Mesenchymal stem cell (in vitro differentiated cells and primary cell): ENCODE results near the gene SHBG.

Experiments
- DNase-seq: peaks from one replicate; pipeline ENCODE4 v3.0.0-alpha.2; 2013
- H2AFZ ChIP-seq: one replicate; pipeline ENCODE4 v1.6.1; 2013; ENCODE audit warnings: low read depth, mild to moderate bottlenecking, control low read depth, inconsistent platforms, low read length, moderate library complexity
- H2AK5ac ChIP-seq: 2 replicates; pipeline ENCODE4 v1.6.1; 2013; ENCODE audit warnings: low read length, moderate library complexity, mild to moderate bottlenecking, inconsistent platforms; ENCODE audit not compliant: severe bottlenecking
- H2BK120ac ChIP-seq: one replicate; pipeline ENCODE4 v1.6.1; 2013; ENCODE audit warnings: low read depth, mild to moderate bottlenecking, inconsistent platforms, low read length, moderate library complexity
- H2BK12ac ChIP-seq, 2 experiments: one replicate each; pipeline ENCODE4 v1.6.1; 2013; ENCODE audit warnings: inconsistent platforms in 2 of 2, low read length in 2 of 2, mild to moderate bottlenecking in 2 of 2, moderate library complexity in 2 of 2, control low read depth in 1 of 2
- H2BK15ac ChIP-seq: one replicate; pipeline ENCODE4 v1.6.1; 2013; ENCODE audit warnings: mild to moderate bottlenecking, low read depth, inconsistent platforms; ENCODE audit not compliant: poor library complexity, severe bottlenecking
- H2BK5ac ChIP-seq: 2 replicates; pipeline ENCODE4 v1.6.1; 2013; ENCODE audit warnings: low read depth, mild to moderate bottlenecking, low read length, control low read depth, inconsistent platforms; ENCODE audit not compliant: poor library complexity, severe bottlenecking
- H3K14ac ChIP-seq, 2 experiments: one replicate each; pipeline ENCODE4 v1.6.1; 2013; ENCODE audit warnings: inconsistent platforms in 2 of 2, low read length in 2 of 2, control low read depth in 1 of 2, mild to moderate bottlenecking in 1 of 2, moderate library complexity in 1 of 2
- H3K18ac ChIP-seq, 2 experiments: one replicate each; pipeline ENCODE4 v1.6.1; 2013; ENCODE audit warnings: inconsistent platforms in 2 of 2, low read length in 2 of 2, control low read depth in 1 of 2, low read depth in 1 of 2, mild to moderate bottlenecking in 1 of 2
- H3K23ac ChIP-seq, 2 experiments: one replicate each; pipeline ENCODE4 v1.6.1; 2013; ENCODE audit warnings: inconsistent platforms in 2 of 2, low read length in 2 of 2, mild to moderate bottlenecking in 2 of 2, moderate library complexity in 2 of 2, control low read depth in 1 of 2
- H3K27ac ChIP-seq: 2 replicates; pipeline ENCODE4 v1.5.1; 2013; ENCODE audit warnings: mild to moderate bottlenecking, moderate library complexity, low read length, control low read depth, inconsistent platforms; ENCODE audit not compliant: poor library complexity, severe bottlenecking
- H3K27me3 ChIP-seq, 2 experiments: 2 replicates each; pipeline versions ENCODE4 v1.6.1 to v1.7.0; 2013; ENCODE audit warnings: low read length in 2 of 2, mild to moderate bottlenecking in 2 of 2, moderate library complexity in 2 of 2, control low read depth in 1 of 2, inconsistent platforms in 1 of 2; ENCODE audit not compliant: control insufficient read depth in 1 of 2, insufficient read depth in 1 of 2
- H3K36me3 ChIP-seq, 2 experiments: 2 replicates each; pipeline versions ENCODE4 v1.6.1 to v1.7.0; 2013; ENCODE audit warnings: low read length in 2 of 2, control low read depth in 1 of 2, inconsistent platforms in 1 of 2, low read depth in 1 of 2, mild to moderate bottlenecking in 1 of 2; ENCODE audit not compliant: insufficient read depth in 2 of 2, control insufficient read depth in 1 of 2
- H3K4ac ChIP-seq, 2 experiments: one replicate each; pipeline ENCODE4 v1.6.1; 2013; ENCODE audit warnings: inconsistent platforms in 2 of 2, low read length in 2 of 2, mild to moderate bottlenecking in 2 of 2, moderate library complexity in 2 of 2, control low read depth in 1 of 2, low read depth in 1 of 2
- H3K4me1 ChIP-seq: 2 replicates; pipeline ENCODE4 v1.6.1; 2013; ENCODE audit warnings: low read depth, low read length, control low read depth; ENCODE audit not compliant: control insufficient read depth, insufficient read depth
- H3K4me2 ChIP-seq: 2 replicates; pipeline ENCODE4 v1.6.1; 2013; ENCODE audit warnings: low read length, mild to moderate bottlenecking, inconsistent platforms; ENCODE audit not compliant: poor library complexity, severe bottlenecking
- H3K4me3 ChIP-seq, 2 experiments: 2 replicates each; pipeline versions ENCODE4 v1.5.1 to v1.7.0; 2013; ENCODE audit warnings: low read length in 2 of 2, mild to moderate bottlenecking in 2 of 2, control low read depth in 1 of 2, low read depth in 1 of 2; ENCODE audit not compliant: insufficient read depth in 1 of 2
- H3K79me1 ChIP-seq: replicated peaks from 2 replicates; pipeline ENCODE4 v1.6.1; 2013; ENCODE audit warnings: mild to moderate bottlenecking, control low read depth, low read length, inconsistent platforms; ENCODE audit not compliant: poor library complexity, severe bottlenecking
- H3K9ac ChIP-seq: 2 replicates; pipeline ENCODE4 v1.7.0; 2013; ENCODE audit warnings: mild to moderate bottlenecking, low read length, moderate library complexity
- H3K9me3 ChIP-seq: 2 replicates; pipeline ENCODE4 v1.7.0; 2013; ENCODE audit warnings: mild to moderate bottlenecking, low read length; ENCODE audit not compliant: control insufficient read depth
- H4K8ac ChIP-seq: one replicate; pipeline ENCODE4 v1.6.1; 2013; ENCODE audit warnings: inconsistent platforms, mild to moderate bottlenecking, low read length, moderate library complexity
- H4K91ac ChIP-seq: one replicate; pipeline ENCODE4 v1.6.1; 2013; ENCODE audit warnings: mild to moderate bottlenecking, low read length, inconsistent platforms
- WGBS: methylation state at CpG from one replicate; pipeline ENCODE4 v1.1.7; 2013; ENCODE audit warnings: mixed read lengths; 5-methylcytosine and 5-hydroxymethylcytosine counted together

The SHBG gene

GRCh38 chr17:7646457-7646856, 16.5 kb downstream of the SHBG start:
- Histone ChIP-seq H4K8ac (no peak overlapping the region), H3K36me3 (no peaks in the 10 kb centered on the region), H3K4me3 (no peak overlapping the region), H2BK5ac (no peak overlapping the region), H3K18ac (no peak overlapping the region), H3K27ac (no peak overlapping the region), H3K14ac (no peak overlapping the region), H3K9me3 (no peaks in the 10 kb centered on the region), H3K4me1 (peaks cover 16% of the 10 kb centered on the region), H3K4me2 (no peak overlapping the region), H2BK15ac (no peak overlapping the region), H3K23ac (no peak overlapping the region), H2AFZ (no peak overlapping the region), H3K27me3 (peaks cover 41 to 49% of the 10 kb centered on the region in 2 experiments), H4K91ac (no peak overlapping the region), H2AK5ac (no peak overlapping the region), H3K4ac (no peak overlapping the region), H3K9ac (no peak overlapping the region), H2BK12ac (no peak overlapping the region), H3K79me1 (no peaks in the 10 kb centered on the region), H2BK120ac (no peak overlapping the region)
- 76% methylated on average over 9 of the region's 9 CpGs for WGBS
- DNase-seq: no peak

- Histone ChIP-seq H4K8ac (no peak overlapping the region), H3K9me3 (no peaks in the 10 kb centered on the region), H3K23ac (no peak overlapping the region), H3K36me3 (no peaks in the 10 kb centered on the region), H2BK15ac (no peak overlapping the region), H2BK12ac (no peak overlapping the region), H3K18ac (no peak overlapping the region), H2BK120ac (no peak overlapping the region), H3K4me3 (no peak overlapping the region), H3K27ac (no peak overlapping the region), H3K4me2 (no peak overlapping the region), H2BK5ac (no peak overlapping the region), H3K14ac (no peak overlapping the region), H2AK5ac (no peak overlapping the region), H2AFZ (no peak overlapping the region), H4K91ac (no peak overlapping the region), H3K27me3 (peaks cover 45 to 54% of the 10 kb centered on the region in 2 experiments), H3K79me1 (no peaks in the 10 kb centered on the region), H3K4ac (no peak overlapping the region), H3K4me1 (peaks cover 20% of the 10 kb centered on the region), H3K9ac (no peak overlapping the region)
- no peak for DNase-seq
- 92% methylated on average over 3 of the region's 4 CpGs for WGBS
Measured at GRCh38 chr17:7647018-7647417, 17.1 kb downstream of the SHBG start.

GRCh38 chr17:7650509-7651096, 20.7 kb downstream of the SHBG start, which contains the start of gene ATP1B2:
TSS of gene ATP1B2 (plus strand) at chr17:7650926. CDS start at chr17:7651519, 593 bp downstream.
- Histone ChIP-seq H3K9ac (no peak within 1 kb of the TSS), H4K8ac (no peak within 1 kb of the TSS), H3K36me3 (no peaks in the 10 kb centered on the region), H3K18ac (peak within 1 kb of the TSS in 1 of 2 experiments; percentile 35), H3K79me1 (no peaks in the 10 kb centered on the region), H3K4ac (no peak within 1 kb of the TSS), H3K4me2 (peak within 1 kb of the TSS; percentile 84), H2BK15ac (peak within 1 kb of the TSS; percentile 40), H3K4me1 (peaks cover 20% of the 10 kb centered on the region), H2BK120ac (peak within 1 kb of the TSS; percentile 23), H3K4me3 (peak within 1 kb of the TSS; percentile 24 to 66), H2BK12ac (no peak within 1 kb of the TSS), H3K27ac (no peak within 1 kb of the TSS), H3K14ac (no peak within 1 kb of the TSS), H4K91ac (no peak within 1 kb of the TSS), H2AK5ac (no peak within 1 kb of the TSS), H3K27me3 (peaks cover 69 to 76% of the 10 kb centered on the region in 2 experiments), H3K23ac (peak within 1 kb of the TSS; percentile 61 to 80), H2BK5ac (no peak within 1 kb of the TSS), H2AFZ (peak within 1 kb of the TSS; percentile 31), H3K9me3 (no peaks in the 10 kb centered on the region)
- peak; percentile 56 for DNase-seq
- WGBS: under 1% methylated on average over 28 of the region's 34 CpGs

GRCh38 chr17:7651097-7651664, 21.2 kb downstream of the SHBG start:
- Histone ChIP-seq H3K4me2 (peak overlapping the region; percentile 84), H3K4me1 (peaks cover 20% of the 10 kb centered on the region), H3K9me3 (no peaks in the 10 kb centered on the region), H2BK5ac (no peak overlapping the region), H3K18ac (peak overlapping the region in 1 of 2 experiments; percentile 35), H3K27me3 (peaks cover 70 to 76% of the 10 kb centered on the region in 2 experiments), H2BK12ac (no peak overlapping the region), H2AFZ (peak overlapping the region; percentile 10), H3K23ac (peak overlapping the region; percentile 61 to 80), H3K4me3 (peak overlapping the region; percentile 24 to 63), H4K91ac (no peak overlapping the region), H3K9ac (no peak overlapping the region), H3K27ac (no peak overlapping the region), H3K4ac (no peak overlapping the region), H2BK120ac (peak overlapping the region; percentile 23), H3K79me1 (no peaks in the 10 kb centered on the region), H2BK15ac (peak overlapping the region; percentile 40), H2AK5ac (no peak overlapping the region), H3K14ac (no peak overlapping the region), H3K36me3 (no peaks in the 10 kb centered on the region), H4K8ac (no peak overlapping the region)
- DNase-seq: no peak
- WGBS: under 1% methylated on average over 38 of the region's 45 CpGs
